GM18951 (cell line): ENCODE measurements around the gene DMD.

Experiments
- POLR2A ChIP-seq: IDR thresholded peaks from 4 replicates; pipeline ENCODE4 v1.6.1; 2011; ENCODE audit warnings: mild to moderate bottlenecking; ENCODE audit not compliant: insufficient read length, insufficient read depth; ENCODE audit errors: extremely low read depth
- in situ Hi-C: fragments of 300-500 bp; cut with MboI; formaldehyde crosslinking; loops from one replicate; pipeline ENCODE4 v1.12.0; 2022; ENCODE audit warnings: low sequenced_read_pairs, mixed read lengths, inconsistent platforms; ENCODE audit not compliant: unreplicated experiment

DMD gene

DNA sequence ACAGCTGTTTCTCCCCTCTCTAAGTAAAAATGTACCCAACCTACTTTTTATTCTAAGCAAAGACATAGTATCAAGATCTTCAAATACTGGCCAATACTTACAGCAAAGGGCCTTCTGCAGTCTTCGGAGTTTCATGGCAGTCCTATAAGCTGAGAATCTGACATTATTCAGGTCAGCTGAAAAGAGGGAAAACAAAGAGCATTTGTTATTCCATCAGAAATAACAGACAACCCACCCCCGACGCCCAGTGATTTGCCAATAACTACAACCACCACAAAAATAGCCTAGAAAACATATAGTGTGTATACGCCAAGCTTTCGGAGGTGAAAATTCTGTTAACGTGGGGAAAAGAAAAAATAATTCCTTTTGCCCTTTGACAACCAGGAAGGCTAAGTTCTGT, 1988.4 kb downstream of the DMD start:
- TF ChIP-seq POLR2A, result no peak
- in situ Hi-C loops, result no loop called here

DNA sequence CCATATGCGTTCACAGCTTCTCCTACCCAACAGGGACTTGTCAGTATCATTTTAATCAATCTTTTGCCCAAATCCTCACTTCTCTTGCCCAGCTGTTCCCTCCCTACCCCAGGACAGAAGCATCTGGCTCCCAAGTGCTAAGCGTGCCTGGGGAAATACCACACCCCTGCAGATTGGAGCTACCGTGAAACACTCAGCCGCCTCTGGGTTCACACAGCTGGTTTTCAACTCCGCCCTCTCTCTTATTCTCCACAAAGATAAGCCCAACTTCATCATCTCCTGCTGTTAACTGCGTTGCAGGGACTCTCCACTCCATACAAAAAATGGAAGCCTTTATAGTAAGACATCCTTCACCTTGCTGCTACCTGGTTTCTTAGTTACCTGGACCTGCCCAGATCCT, 1992.2 kb downstream of the DMD start:
- in situ Hi-C loops, result no loop called here
- TF ChIP-seq POLR2A, result no peak

DNA sequence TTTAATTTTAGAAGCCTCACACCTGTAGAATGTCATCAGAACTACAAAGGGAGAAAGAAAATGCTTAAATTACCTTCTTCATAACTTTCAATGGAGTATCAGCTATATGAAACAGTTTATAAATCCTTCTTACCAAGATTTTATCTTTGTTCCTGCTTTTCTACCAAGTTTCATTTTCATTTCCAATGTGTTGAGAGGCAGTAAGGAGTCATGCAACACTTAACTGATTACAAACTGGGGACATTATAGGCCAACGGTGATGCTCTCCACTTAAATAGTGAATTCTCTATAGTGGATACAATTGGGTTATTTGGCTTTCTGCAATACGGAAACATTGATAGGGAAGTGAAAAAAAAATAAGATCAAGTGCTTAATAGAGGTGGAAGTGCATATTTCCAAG, 1994.3 kb downstream of the DMD start:
- no peak for TF ChIP-seq POLR2A
- in situ Hi-C loops, result no loop called here

DNA sequence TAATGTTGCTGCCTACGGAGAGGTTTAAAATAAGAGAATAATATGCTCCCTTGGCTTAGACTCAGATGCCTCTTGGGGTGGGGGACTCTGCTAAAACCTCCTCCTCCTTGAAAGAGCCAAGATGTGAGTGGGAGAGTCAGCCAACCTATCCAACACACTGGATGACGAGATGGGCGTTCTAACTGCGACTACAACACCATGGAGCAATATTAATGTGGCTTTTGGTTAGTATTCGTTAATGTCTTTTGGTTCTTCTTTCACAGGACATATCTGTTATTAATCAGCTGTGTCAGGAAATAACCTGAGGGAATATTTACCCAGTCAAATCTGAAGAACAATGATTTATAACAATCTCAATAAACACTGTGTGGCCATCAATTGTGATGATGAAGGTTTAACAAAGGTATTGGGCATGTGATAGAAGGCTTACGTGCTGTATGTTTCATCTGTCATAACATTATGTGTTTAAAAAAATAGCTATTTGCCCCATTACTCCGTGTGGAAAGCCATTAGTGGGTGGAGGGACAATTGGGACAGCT, 1996.0 kb downstream of the DMD start:
- in situ Hi-C loops, result no loop called here
- TF ChIP-seq POLR2A, result no peak

DNA sequence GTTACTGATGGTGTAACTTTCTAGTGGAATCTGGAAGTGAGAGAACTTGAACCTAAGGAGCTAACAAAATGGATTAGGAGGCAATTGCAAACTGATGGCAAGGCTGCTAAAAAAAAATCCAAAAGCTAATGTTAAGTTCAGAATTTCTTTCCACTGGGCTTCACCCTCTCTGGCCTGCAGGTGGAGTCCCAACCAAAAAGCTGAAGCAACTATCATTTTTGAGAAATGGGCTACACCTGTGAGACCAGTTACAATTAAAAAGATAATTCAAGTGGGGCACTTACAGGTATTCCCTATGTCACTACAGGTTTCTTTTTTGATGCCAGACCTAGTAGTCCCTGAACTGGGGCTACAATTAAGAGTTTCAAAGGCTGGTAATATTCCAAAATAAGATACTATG, 1997.4 kb downstream of the DMD start:
- in situ Hi-C loops, result no loop called here
- TF ChIP-seq POLR2A, result no peak

DNA sequence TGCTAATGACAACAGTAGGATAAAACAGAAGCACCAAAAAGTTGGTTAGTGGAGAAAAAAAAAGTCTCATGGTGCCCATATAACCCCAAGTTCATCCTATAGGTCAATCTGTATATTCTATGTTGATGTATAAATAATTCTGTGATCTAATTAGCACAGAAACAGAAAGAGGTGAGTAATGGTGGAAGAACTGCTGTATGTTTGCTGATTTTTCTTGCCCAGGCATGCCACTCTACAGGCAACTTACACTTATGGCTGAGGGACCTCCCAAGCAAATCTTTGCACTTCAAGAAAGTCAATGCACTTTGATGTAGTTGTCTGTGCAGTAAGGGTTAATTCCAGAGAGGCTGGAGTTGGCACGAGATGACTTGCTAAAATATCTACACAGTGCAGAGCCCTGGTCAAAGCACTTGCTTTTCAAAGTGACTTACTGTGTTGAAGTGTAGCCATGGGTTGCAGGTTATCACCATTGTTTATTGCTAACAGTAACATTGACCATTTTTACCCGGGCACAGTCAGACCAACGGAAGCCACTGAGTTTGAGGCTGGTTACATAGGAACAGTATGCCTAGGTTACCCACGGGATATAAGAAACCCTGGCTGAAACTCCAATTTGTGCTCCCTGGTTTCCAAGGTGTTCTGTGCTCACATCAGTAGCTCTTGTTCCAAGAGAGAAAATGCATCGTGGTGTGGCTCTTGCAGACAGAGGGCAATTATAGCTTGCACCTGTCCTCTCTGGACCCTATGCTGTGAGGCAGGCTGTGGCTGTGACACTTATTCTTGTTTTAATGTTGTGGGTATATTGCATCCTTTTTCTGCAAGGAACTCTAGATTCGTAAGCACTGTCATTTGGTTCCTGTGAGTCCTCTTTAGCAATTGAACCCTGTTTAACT, 1998.2 kb downstream of the DMD start:
- in situ Hi-C loops, result no loop called here
- TF ChIP-seq POLR2A, result no peak

DNA sequence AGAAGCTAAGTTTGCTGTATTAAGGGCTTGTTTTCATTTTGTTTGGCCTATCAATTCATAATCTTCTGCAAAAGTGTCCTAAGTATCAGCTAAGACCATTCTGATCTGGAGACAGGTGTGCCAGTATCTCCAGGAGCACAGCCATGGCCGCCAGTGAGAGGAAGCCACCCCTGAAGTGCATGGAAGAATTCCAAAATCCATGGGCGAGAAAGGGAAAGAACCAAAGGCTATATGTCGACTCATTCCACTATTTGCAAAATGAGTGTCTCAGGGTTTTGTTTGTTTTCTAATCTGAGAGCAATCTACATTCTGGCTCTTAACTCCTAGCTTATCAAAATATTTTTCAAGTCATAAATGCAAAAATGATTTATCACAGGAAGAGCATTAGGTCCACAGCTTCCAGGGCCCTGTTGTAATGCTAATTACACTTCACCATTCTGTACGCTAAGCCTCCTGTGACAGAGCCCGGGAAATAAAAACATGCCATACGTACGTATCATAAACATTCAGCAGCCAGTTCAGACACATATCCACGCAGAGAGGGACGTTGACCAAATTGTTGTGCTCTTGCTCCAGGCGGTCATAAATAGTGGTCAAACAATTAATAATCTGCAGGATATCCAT, 2002.2 kb downstream of the DMD start:
- in situ Hi-C loops, result no loop called here
- TF ChIP-seq POLR2A, result no peak

DNA sequence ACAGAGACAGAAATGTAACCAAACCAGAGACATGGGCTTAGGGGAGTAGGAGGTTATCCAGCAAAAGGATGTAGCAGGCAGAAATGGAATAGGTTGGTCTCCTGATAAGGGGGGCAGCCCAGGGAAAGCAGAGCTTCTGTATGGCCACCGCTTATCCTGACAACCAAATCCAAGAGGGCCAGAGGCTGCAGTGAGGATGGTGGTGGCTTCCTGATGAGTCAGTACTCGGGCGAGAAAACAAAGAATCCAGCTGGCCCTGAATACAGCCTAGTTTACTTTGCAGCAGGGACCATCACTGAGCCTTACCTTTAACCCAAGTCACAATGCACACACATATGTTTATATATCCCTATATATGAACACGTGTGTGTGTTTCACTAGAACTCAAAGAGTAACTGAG, 2009.8 kb downstream of the DMD start:
- in situ Hi-C loops, result no loop called here
- TF ChIP-seq POLR2A, result no peak

DNA sequence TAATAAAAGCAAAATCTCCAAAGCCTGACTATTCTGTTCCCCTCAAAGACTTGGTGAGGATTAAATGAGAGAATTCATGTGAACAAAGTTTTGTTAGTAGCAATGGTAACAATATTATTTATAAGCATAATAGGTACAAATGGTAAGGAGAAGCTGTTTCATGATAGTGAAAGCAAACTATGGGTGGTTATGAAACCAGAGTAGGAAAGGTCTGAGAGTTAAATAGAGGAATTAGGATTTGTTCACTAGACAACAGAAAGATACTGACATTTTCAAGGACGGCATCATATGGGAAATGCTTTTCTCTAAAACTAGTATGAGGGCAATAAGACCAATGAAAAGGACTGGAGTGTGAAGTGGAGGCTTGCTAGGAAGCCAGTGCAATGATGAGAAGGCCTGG, 2010.9 kb downstream of the DMD start:
- no peak for TF ChIP-seq POLR2A
- in situ Hi-C loops, result no loop called here

DNA sequence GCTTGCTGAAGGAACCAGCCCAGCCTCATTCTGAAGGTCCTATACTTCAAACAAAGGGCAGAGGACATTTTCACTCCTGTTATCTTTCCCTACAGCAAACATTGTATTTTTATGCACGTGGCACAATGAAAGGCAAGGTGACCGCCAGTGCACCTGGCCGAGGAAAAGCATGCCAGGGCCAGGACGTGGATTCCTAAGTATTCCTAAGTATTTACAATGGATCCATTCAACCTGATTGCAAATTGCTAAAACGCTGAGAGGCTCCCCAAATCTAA, 2011.6 kb downstream of the DMD start:
- in situ Hi-C loops, result no loop called here
- no peak for TF ChIP-seq POLR2A

DNA sequence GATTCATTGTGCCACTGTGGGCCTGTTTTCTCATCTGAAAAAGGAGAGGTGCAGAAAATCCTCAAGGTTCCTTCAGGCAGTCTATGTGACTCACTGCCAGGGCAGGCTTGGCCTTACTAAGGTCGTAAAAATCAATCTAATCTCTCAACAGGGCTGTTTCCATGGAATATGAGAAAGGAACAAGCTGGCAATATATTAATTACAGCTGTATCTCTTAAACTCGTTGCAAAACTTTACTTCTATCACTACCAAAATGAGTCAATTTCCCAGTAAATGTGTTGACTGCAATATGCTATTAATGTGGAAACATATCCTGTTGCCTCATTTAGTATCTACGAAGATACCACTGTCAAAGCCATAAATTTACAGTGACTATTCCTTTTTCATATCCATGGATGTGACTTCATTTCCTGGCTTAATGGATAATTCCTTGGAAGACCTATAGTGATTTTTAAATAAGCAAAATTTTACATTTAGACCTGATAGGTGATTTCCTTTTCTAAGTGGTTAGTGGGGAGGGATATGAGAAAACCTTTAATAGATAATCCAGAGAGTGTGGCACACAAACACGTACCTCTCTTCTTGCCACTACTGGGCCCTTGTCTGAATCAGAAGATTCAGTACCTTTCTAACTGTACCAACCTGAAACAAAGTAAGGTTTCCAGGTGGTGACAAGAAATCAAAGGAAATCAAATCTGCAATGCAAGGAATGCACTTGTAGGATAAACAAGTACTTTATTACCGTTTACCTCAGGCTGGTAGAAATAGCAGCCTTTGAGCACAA, 2012.1 kb downstream of the DMD start:
- in situ Hi-C loops, result no loop called here
- no peak for TF ChIP-seq POLR2A

DNA sequence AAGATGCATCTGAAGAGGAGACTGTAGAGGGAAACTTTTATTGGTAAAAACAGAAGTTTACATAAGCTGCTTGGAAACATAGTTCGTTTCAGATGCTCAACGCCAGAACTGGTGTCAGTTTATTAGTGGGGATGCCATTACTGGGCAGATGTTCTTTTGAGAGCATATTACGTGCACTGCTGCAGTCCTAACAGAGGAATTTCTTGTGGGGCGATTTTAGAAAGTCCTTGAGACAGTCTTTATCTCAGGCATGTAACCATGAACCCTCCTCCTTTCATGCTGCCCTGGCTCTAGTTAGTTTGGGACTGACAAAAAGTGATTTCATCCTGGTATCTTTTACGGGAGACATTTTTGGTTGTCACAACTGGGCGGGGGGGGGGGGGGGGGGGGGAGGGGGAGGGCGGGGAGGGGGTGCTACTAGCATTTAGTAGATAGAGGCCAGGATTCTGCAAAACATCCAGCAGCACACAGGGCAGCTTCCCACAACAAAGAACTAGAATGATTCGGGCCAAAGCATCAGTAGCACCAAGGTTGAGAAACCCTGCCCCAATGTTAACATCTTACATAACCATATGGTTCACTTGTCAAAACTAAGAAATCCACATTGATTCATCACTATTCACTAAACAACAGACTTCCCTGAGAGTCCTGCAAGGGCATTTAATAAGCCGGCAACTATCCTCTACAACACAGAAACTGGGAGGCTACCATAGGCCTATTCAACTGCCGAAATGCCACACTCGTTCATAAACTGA, 2021.0 kb downstream of the DMD start:
- TF ChIP-seq POLR2A, result no peak
- in situ Hi-C loops, result no loop called here
